ENCODE data around the gene KPNA6. TPM values are rescaled to one million over a fixed set of nuclear protein-coding genes. Genes with fewer than 3 reads are reported as not detected.
"Not testable (repeated sequence)": the region's sequence is repeated elsewhere in the genome, so short reads cannot be mapped to it uniquely, and the experiment has no call there.

The KPNA6 gene
- total RNA-seq, 2 experiments from 2014 or later = 19.5 to 36.3 TPM

DNA sequence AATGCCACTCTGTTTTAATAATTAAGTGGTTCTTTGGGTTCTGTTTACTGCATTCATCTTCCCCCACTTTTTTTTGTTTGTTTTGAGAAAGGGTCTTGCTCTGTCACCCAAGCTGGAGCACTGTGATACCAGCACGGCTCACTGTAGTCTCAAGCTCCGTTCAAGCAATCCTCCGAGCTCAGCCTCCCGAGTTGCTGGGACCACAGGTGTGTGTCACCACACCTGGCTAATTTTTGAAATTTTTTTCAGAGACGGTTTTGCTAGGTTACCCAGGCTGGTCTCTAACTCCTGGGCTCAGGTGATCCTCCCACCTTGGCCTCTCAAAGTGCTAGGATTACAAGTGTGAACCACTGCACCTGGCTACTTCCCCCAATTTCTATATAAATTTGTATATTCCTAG, 29.3 kb downstream of the KPNA6 start:
- Histone ChIP-seq H3K27ac (ENCODE audit: low read depth, low read length, poor library complexity, severe bottlenecking) (no peak overlapping the region), H2AFZ (ENCODE audit: low read length) (no peak overlapping the region), H3K4me3 (ENCODE audit: low read depth, low read length, poor library complexity, severe bottlenecking) (no peak overlapping the region), H3K79me2 (ENCODE audit: insufficient read depth, low read depth, low read length) (peaks cover 66% of the 10 kb centered on the region), H3K9me3 (ENCODE audit: low read length) (no peaks in the 10 kb centered on the region), H3K9me2 (ENCODE audit: insufficient read depth, low read length) (no peaks in the 10 kb centered on the region), H3K4me1 (ENCODE audit: insufficient read depth, low read length, poor library complexity, severe bottlenecking) (no peaks in the 10 kb centered on the region), H3K36me3 (ENCODE audit: insufficient read depth, low read length) (peaks cover 27% of the 10 kb centered on the region), H4K20me1 (ENCODE audit: insufficient read depth, low read length) (peaks cover 7% of the 10 kb centered on the region; the same call in 1 of the 2 replicates), H3K4me2 (ENCODE audit: low read length) (no peak overlapping the region)
- ChIA-PET POLR2A (no interaction called here), CTCF (ENCODE audit: unreplicated experiment) (no interaction called here)
- BruUV-seq (replicated peaks) = no TSS peak
- DNase-seq (ENCODE audit: low spot score) = no peak
- TF ChIP-seq CTCF (conservative IDR thresholded peaks at IDR 0.05; ENCODE audit: low read length) = no peak
- no peak for TF ChIP-seq EZH2phosphoT487 (IDR thresholded peaks at IDR 0.05; ENCODE audit: borderline replicate concordance, low read depth, low read length)
- intact Hi-C loops (cut with micrococcal nuclease; ENCODE audit: unreplicated experiment) = no loop called here

- Histone ChIP-seq H3K27ac (ENCODE audit: low read depth, low read length, poor library complexity, severe bottlenecking) (no peak overlapping the region), H3K79me2 (ENCODE audit: insufficient read depth, low read depth, low read length) (peaks cover 80% of the 10 kb centered on the region), H3K9me3 (ENCODE audit: low read length) (no peaks in the 10 kb centered on the region), H3K4me3 (ENCODE audit: low read depth, low read length, poor library complexity, severe bottlenecking) (no peak overlapping the region), H2AFZ (ENCODE audit: low read length) (no peak overlapping the region), H3K36me3 (ENCODE audit: insufficient read depth, low read length) (peaks cover 28% of the 10 kb centered on the region), H3K9me2 (ENCODE audit: insufficient read depth, low read length) (no peaks in the 10 kb centered on the region), H3K4me2 (ENCODE audit: low read length) (no peak overlapping the region), H4K20me1 (ENCODE audit: insufficient read depth, low read length) (peaks cover 7% of the 10 kb centered on the region; the same call in 1 of the 2 replicates), H3K4me1 (ENCODE audit: insufficient read depth, low read length, poor library complexity, severe bottlenecking) (no peaks in the 10 kb centered on the region)
- intact Hi-C loops (cut with micrococcal nuclease; ENCODE audit: unreplicated experiment) = no loop called here
- DNase-seq (ENCODE audit: low spot score) = no peak
- BruUV-seq (replicated peaks) = no TSS peak
- CTCF ChIA-PET (ENCODE audit: unreplicated experiment) = no interaction called here
- POLR2A ChIA-PET = no interaction called here
- TF ChIP-seq CTCF (conservative IDR thresholded peaks at IDR 0.05; ENCODE audit: low read length) (no peak), EZH2phosphoT487 (IDR thresholded peaks at IDR 0.05; ENCODE audit: borderline replicate concordance, low read depth, low read length) (no peak)
These were observed 31.1 kb downstream of the KPNA6 start for GRCh38 chr1:32138965-32139364.

DNA sequence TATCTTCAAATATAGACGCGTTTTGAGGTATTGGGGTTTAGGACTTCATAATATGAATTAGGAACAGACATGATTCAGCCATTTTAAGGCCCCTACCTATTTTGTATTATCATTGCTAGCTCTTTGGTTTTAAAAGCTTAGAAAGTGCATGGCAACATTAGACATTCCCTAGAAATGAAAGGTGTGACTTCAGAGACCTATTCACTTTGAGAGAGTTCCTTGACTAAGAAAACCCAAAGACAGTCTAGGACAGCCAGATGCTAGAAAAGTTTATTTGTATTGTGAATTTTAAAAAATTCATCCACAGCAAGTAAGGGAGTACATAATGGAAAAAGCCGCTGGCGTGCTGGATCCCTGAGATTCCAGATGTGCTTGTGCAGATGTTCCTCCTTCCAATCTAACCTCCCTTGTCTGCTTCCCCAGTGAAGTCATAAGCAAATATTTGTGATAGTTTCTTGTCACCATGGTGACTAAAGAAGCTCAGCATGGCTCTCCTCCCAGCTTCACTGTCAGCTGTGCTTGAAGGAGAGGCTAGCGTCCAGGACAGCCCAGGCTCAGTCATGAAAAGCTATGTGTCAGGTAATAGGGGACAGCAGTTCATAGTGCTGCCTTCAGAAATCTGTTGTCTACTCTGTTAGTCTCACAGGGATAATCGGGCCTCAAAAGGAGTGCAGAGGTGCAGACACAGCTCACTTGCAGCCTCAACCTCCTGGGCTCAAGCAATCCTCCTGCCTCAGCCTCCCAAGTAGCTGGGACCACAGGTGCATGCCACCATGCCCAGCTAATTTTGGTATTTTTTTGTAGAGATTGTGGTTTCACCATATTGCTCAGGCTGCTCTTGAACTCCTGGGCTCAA, 34.8 kb downstream of the KPNA6 start:
- no peak overlapping the region for H3K27ac ChIP-seq (ENCODE audit: low read depth, low read length, poor library complexity, severe bottlenecking)
- BruUV-seq (replicated peaks) = no TSS peak
- intact Hi-C loops (cut with micrococcal nuclease; ENCODE audit: unreplicated experiment) = no loop called here
- H3K9me3 ChIP-seq (ENCODE audit: low read length) = 0 out of 2 replicates have a peak, but pooled peaks cover 6% of the 10 kb centered on the region
- peaks cover 7% of the 10 kb centered on the region; the same call in 1 of the 2 replicates for H4K20me1 ChIP-seq (ENCODE audit: insufficient read depth, low read length)
- H2AFZ ChIP-seq (ENCODE audit: low read length) = no peak overlapping the region
- no peak for DNase-seq (ENCODE audit: low spot score)
- CTCF ChIA-PET (ENCODE audit: unreplicated experiment) = interaction anchor here (0.6 kb wide), 1 partner anchor 15 kb away, joined by 3 read pairs; no protein-coding TSS in a partner anchor
- peaks cover 77% of the 10 kb centered on the region for H3K79me2 ChIP-seq (ENCODE audit: insufficient read depth, low read depth, low read length)
- TF ChIP-seq EZH2phosphoT487 (IDR thresholded peaks at IDR 0.05; ENCODE audit: borderline replicate concordance, low read depth, low read length) = no peak
- TF ChIP-seq CTCF (conservative IDR thresholded peaks at IDR 0.05; ENCODE audit: low read length) = no peak
- no peak overlapping the region for H3K4me2 ChIP-seq (ENCODE audit: low read length)
- H3K9me2 ChIP-seq (ENCODE audit: insufficient read depth, low read length) = no peaks in the 10 kb centered on the region
- POLR2A ChIA-PET = interaction anchor here (0.6 kb wide), 2 partner anchors 19 to 430 kb away, joined by 3 read pairs; no protein-coding TSS in a partner anchor
- peaks cover 37% of the 10 kb centered on the region for H3K36me3 ChIP-seq (ENCODE audit: insufficient read depth, low read length)
- H3K4me1 ChIP-seq (ENCODE audit: insufficient read depth, low read length, poor library complexity, severe bottlenecking) = no peaks in the 10 kb centered on the region
- no peak overlapping the region for H3K4me3 ChIP-seq (ENCODE audit: low read depth, low read length, poor library complexity, severe bottlenecking)

DNA sequence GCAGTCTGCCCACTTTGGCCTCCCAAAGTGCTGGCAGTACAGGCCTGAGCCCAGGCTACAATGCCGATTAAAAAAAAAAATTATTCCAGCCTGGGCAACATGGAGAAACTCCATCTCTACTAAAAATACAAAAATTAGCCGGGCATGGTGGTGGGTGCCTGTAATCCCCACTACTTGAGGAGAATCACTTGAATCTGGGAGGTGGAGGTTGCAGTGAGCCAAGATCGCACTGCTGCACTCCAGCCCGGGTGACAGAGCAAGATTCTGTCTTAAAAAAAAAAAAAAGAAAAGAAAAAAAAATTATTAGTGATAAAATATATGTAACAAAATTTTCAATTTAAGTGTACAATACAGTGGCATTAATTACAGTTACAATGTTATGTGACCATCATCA, 35.4 kb downstream of the KPNA6 start:
- H3K9me3 ChIP-seq (ENCODE audit: low read length); H3K4me1 ChIP-seq (ENCODE audit: insufficient read depth, low read length, poor library complexity, severe bottlenecking); BruUV-seq (replicated peaks); H4K20me1 ChIP-seq (ENCODE audit: insufficient read depth, low read length); intact Hi-C loops (cut with micrococcal nuclease; ENCODE audit: unreplicated experiment); H3K27ac ChIP-seq (ENCODE audit: low read depth, low read length, poor library complexity, severe bottlenecking); H2AFZ ChIP-seq (ENCODE audit: low read length); H3K9me2 ChIP-seq (ENCODE audit: insufficient read depth, low read length); H3K4me2 ChIP-seq (ENCODE audit: low read length); POLR2A ChIA-PET; DNase-seq (ENCODE audit: low spot score); H3K4me3 ChIP-seq (ENCODE audit: low read depth, low read length, poor library complexity, severe bottlenecking): not testable (repeated sequence)
- CTCF ChIA-PET (ENCODE audit: unreplicated experiment) = interaction anchor here (0.6 kb wide), 1 partner anchor 16 kb away, joined by 3 read pairs; no protein-coding TSS in a partner anchor
- Histone ChIP-seq H3K79me2 (ENCODE audit: insufficient read depth, low read depth, low read length) (peaks cover 78% of the 10 kb centered on the region), H3K36me3 (ENCODE audit: insufficient read depth, low read length) (peaks cover 42% of the 10 kb centered on the region)
